ENCODE data around the gene PLA2G1B.

The PLA2G1B gene

DNA sequence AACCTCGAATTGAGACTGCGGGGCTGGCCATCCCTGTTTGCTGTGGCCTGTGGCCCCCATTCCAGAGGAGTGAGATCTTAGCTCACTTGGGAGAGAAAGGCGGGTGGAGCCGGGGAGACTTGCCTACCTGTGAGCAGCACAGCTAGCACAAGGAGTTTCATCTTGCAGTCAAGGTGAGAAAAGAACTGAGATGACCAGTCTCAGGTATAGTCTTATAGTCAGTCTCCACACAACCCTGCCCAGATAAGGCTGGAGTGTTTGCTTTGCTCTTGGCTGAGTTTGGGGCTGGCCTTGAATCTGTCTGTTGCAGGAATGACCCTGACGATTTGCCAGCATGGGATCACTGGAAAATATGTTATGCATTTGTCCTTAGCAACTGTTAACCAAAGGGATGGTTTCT, at the start of gene PLA2G1B:
PLA2G1B (minus strand) TSS at position 187 of the 400 bp plus-strand sequence; CDS start at position 161, 26 bp downstream.
- DNase-seq (ENCODE audit: low spot score): no peak

DNA sequence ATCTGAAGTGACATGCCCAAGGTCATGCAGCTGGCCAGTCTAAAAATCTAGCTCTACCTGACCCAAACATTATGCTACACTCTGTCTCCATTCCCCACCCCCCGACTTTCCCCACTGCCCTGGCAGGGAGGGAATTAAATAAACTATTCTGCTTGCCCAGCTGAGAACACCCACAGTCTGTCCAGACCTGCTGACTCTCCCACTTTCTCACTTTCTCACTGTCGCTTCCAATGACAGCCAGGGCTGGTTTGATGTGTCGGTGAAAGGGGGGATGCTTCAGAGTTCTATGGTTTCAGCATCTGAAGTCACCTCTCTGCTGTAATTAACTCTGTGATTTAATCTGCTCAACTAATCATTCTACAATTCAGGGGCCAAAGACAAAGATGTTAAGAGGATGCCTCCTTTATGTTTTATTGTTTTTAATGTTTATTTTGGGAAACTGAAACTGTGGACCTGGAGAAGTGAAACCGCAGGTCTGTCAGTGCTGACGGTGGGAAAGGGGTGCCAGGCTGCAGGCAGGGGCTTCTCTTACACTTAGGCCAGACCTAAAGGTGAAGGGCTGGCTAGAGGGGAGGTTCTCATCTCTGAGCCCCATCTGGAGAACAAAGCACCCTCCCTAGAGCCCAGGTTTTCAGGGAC, 49.5 kb upstream of the PLA2G1B start:
- no peak for DNase-seq (ENCODE audit: low spot score)

DNA sequence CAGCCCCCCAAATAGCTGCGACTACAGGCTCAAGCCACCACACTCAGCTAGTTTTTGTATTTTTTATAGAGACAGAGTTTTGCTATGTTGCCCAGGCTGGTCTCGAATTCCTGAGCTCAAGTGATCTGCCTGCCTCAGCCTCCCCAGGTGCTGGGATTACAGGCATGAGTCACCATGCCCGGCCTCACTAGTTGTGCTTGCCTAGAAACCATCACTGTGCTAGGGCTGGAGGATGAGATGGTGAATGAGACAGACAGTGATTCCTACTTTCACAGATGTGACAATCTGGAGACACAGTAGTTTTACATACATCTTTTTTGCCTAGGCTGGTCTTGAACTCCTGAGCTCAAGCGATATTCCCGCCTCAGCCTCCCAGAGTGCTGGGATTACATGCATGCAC, 48.8 kb upstream of the PLA2G1B start:
- DNase-seq (ENCODE audit: low spot score): no peak

DNA sequence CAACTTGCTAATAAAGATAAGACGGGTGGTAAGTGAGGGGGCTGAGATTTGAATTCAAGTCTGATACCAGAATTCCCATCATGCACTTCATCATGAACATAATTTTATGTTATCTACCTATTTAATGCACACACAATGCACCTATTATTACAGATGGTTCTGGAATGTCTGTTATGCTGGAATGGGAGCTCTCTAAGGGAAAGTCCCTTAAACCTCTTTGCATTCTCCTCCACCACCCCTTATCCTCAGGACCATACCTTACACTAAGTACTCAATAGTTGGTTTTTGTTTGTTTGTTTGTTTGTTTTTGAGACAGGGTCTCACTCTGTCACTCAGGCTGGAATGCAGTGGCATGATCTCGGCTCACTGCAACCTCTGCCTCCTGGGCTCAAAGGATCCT, 48.4 kb upstream of the PLA2G1B start:
- no peak for DNase-seq (ENCODE audit: low spot score)

DNA sequence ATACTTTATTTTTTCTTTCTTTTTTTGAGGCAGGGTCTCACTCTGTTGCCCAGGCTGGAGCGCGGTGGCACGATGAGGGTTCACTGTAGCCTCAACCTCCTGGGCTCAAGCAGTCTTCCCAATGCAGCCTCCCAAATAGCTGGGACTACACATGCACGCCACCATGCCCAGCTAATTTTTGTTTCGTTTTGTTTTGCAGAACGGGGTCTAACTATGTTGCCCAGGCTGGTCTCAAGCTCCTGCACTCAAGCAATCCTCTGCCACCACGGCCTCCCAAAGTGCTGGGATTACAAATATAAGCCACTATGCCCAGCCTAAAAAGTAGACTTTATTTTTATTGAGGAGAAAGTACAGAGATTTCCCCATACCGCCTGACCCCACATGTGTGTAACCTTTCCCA, 46.1 kb upstream of the PLA2G1B start:
- no peak for DNase-seq (ENCODE audit: low spot score)

DNA sequence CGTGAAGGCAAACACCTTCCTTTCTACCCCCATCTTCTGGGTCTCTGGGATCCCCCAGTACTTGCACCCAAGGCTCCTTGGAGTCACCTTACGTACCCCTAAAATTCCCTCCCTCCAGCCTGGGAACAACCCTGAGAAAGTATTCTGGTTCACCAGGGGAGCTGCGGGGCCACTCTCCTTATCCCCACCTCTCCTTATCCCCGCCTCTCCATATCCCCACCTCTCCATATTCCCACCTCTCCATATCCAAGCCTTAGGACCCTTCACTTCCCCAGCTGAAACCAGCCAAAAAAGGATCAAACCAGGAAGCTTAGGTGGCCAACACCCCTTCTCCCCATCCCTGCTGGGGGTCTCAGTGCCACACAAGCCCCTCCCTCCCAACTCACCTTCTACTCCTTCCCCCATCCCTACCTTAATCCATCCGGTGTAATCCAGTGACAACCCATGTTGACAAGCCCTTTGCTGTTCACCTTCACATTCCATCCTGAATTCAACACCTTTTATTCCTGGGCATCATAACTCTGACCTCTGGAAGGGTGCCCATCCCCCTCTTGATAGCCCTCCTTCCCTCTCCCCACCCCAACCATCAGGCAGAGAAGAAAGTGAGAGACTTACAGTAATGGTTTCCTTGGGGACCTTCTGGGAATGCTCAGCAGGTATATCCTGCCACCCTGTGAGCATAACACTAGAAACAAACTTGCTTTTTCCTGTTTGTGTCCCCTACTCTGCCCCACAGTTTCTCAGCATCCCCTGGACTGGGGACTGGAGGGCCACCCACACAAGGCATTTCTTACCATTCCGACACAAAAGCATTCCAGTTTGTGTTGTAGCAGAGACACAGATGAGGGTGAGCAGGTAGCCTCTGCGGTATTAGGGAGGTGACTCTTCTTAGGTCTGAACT, 43.0 kb upstream of the PLA2G1B start:
- no peak for DNase-seq (ENCODE audit: low spot score)

DNA sequence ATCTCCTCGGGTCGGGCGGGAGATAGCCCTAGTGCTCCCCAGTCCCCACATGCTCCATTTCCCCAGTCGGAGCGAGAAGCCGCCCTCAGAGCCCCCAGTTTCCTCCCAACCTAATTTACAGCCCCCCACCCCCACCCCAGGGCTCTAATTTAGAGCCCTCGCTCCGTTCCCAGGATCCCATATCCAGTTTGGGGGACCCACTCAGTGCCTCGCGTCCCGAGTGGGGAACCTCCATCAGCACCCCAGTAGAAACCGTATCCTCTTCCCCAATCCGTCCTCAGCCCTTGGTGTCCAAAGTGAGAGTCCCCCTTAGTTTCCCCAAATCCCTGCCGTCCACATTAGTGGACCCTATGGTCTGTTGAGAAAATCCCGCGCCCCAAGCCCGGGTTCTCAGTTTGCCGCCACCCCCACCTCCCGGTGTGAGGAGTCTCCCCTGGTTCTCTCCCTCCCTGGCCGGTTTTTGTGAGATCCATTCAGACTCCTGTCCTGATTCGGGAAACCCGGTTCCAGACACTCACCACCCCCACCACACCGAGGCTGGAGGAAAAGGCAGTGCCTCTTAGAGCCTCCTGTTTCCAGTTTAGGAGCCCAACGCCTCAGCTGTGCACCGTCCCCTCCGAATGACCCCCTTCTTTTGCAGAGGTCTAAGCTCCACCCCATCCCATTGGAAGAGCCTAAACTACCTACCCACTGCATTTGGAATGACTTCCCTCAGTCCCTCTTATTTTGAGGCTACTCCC, 42.2 kb upstream of the PLA2G1B start:
- DNase-seq (ENCODE audit: low spot score): no peak

DNA sequence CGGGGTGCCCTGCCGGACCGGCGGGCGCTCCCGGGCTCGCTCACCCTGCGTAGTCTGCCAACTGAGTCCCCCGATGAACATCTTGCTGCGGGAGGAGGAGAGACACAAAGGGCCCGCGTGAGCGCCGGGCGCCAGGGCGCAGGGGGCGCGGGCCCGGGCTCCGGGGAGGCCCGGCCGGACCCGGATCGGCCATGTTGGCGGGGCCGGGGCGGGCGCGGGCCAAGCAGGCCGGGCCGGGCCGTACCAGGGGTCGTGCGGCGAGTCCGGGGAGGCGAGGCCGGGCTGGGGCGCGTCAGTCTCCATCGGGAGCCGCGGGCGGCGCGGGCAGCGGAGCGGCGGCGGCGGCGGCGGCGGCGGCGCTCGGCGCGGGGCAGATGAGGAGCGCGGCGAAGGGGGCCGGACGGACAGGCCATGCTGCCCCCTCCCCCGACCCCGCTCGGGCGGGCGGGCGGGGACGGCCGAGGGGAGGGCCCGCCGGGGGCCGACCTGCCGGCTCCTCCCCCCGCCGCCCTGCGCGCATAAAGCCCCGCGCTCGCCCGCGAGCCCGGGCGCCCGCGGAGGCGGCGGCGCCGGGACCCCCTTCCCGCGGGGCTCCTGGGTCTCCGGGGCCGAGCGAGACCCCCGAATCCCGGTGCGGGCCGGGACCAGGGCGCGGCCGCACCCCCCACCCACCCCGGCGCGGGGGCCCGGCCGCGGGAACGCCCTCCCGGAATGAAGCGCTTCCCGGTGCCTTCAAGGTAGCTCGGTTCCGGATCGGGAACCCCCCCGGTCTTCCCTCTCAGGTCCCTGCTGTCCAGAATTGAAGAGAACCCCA, 41.4 kb upstream of the PLA2G1B start, which contains the start of gene MSI1:
MSI1 (minus strand) TSS at position 376 of the 814 bp plus-strand sequence; CDS start at position 303, 73 bp downstream.
- DNase-seq (ENCODE audit: low spot score): peak; percentile 76

DNA sequence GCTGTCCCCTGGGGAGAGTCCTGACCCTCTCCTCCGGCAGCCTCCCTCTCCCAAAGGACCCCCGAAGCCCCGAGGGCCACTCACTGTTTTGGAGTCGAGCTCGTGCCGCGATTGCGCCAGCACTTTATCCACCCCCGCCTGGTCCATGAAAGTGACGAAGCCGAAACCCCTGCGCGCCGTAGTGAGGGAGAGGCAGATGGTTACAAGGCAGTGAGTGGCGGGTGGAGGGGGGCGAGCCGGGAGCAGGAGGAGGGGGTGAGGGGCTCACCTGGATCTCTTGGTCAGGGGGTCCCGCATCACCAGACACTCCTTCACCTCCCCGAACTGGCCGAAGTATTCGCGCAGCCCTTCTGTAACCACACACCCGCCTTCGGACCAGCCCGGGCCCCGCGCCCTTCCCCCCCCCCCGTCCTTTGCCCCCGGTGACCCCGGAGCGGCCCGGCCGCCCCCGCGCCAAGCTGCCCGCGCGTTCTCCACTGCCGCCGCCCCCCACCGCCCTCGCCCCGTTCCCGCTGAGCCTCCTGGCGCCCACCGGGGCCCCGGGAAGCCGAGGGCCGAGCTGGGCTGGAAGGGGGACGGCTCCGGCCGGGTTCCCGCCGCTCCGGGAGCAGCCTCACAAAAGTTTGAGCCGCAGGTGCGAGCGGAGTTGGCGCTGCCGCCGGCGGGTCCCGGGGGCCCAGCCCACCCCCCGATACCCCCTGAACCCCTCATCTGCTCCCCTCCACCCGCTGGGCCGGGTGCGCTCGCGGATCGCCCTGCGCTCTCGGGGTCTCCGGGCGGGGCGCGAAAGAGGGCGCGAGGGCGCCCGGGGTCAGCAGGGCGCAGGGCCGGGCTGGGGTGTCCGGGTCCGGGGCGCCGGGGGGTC, 40.6 kb upstream of the PLA2G1B start:
- DNase-seq (ENCODE audit: low spot score): peak; percentile 37

- peak; percentile 50 for DNase-seq (ENCODE audit: low spot score)
Observed at GRCh38 chr12:120367233-120367923, 39.8 kb upstream of the PLA2G1B start.

DNA sequence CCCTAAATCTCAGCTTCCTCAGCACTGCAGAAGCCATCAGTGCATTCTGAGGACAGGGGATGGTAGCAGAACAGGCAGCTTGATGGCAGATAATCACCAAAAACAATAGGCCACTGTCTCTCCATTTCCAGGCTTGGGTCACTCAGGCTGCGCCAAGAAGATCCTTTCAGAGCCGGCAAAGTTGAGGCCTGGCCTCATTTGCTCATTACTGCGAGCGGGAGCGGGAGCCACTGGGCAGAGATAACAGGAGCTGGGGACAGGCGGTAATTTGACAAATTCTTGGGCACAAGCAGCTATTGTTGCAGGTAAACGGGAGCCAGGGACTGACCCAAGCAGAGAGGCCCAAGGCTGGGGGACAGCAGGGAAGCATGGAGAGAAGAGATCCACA, 39.3 kb upstream of the PLA2G1B start:
- no peak for DNase-seq (ENCODE audit: low spot score)

DNA sequence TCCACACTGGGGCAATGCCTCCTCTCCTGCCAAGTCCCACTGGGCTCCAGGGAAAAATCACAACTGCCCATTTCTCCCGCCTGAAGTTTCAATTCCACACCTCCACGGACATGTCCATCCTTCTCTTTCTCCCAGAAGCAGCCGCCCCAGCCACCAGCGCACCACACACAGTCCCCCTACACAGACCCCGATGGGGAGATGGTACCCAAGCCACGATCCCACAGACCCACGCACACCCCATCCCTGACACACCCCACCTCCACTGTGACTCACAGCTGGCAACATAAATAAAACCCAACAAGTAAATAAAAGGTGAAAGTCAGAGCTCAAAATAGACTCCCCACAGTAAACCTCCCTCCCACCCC, 38.7 kb upstream of the PLA2G1B start:
- no peak for DNase-seq (ENCODE audit: low spot score)

- DNase-seq (ENCODE audit: low spot score): no peak
Observed at GRCh38 chr12:120365675-120366340, 38.2 kb upstream of the PLA2G1B start.

GRCh38 chr12:120364487-120364886, 36.9 kb upstream of the PLA2G1B start:
- no peak for DNase-seq (ENCODE audit: low spot score)

- no peak for DNase-seq (ENCODE audit: low spot score)
Observed at GRCh38 chr12:120363274-120363855, 35.8 kb upstream of the PLA2G1B start.

GRCh38 chr12:120362516-120363273, 35.1 kb upstream of the PLA2G1B start:
- DNase-seq (ENCODE audit: low spot score): no peak

DNA sequence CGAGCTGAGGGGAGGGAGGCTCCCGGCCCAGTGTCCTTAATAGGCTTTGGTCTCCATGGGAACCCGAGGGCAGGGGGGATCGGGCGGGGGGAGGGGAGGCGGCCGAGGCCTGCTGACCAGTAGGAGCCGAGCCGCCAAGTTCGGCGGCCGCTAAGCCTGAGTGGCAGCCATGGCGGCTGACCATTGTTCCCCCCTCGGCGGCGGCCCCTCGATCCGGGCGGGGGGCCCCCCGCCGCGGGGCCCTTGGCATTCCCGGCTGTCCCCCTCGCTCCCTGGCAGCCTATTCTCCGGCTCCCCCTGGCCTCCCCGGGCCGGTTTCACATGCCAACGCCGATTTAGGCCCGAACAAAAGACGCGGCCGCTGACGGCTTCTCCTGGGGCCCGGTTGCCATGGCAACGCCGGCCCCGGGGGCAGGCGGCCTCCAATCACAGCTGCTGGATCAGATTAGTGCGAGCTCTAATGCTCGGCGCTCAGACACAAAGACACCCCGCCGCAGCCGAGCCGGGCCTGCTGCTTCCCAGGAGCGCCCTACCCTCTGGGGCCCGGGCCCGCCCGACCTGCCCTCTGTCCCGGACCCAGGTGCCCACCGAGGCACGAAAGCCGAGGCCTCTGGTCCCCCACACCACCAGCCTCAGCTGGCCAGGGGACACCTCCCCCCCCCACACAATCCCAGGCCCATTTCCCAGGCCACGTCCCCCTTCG, 34.1 kb upstream of the PLA2G1B start:
- DNase-seq (ENCODE audit: low spot score): peak; percentile 99

GRCh38 chr12:120359128-120359527, 31.5 kb upstream of the PLA2G1B start:
- DNase-seq (ENCODE audit: low spot score): no peak

Data from iPS-NIHi11 (cell line).